M059J (cell line): ENCODE results near the gene IFIT3. TPM values are rescaled to one million over a fixed set of nuclear protein-coding genes. Genes with fewer than 3 reads are reported as not detected.

Source experiments
- DNase-seq: peaks from one replicate; pipeline ENCODE4 v3.0.0-alpha.2; 2012; ENCODE audit warnings: low read depth
- total RNA-seq: library from RNA; depleted of rRNA; stranded (reverse); fragments of >200 nt; shearing (Covaris generic); gene quantifications from 2 replicates; pipeline ENCODE4 v1.2.3, GENCODE V29; 2014

Gene IFIT3
- total RNA-seq, 1 experiment from 2014 or later = 380 TPM

DNA sequence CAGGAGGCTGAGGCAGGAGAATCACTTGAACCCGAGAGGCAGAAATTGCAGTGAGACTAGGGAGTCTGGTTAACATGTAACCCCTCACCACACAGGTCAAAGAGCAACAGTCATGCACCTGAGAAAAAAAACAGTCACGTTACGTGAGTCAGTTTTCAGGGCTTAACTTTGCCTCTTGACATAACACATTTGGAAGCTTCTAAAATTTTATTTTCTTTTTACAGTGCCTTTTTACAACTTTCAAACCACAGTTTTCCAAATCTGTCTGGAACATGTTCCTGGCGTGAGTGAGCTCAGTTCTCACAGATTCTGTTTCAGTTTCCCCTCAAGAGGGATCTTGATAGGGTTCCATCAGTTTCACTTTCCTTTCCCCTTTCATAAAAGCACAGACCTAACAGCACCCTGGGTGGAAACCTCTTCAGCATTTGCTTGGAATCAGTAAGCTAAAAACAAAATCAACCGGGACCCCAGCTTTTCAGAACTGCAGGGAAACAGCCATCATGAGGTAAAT is 4.4 kb downstream of the IFIT3 start:
- DNase-seq = peak; percentile 85

DNA sequence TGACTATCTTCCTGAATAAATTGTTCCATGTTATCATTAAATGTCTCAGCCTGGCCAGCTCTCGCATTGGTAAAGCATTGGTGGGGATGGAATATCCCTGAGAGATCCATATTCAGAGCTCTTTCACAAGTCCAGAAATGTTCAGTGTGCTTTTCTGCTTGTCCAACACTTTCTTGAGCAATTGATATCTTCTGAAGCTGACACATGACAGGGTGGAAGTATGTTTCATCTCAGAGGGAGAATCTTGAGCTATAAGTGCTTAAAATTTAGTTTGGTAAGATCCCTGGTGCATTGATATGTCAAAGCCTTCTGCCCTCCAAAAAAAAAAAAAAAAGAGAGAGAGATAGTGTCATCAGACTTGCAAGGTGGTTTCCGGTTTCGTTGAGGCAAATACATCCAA is 7.4 kb downstream of the IFIT3 start:
- no peak for DNase-seq

DNA sequence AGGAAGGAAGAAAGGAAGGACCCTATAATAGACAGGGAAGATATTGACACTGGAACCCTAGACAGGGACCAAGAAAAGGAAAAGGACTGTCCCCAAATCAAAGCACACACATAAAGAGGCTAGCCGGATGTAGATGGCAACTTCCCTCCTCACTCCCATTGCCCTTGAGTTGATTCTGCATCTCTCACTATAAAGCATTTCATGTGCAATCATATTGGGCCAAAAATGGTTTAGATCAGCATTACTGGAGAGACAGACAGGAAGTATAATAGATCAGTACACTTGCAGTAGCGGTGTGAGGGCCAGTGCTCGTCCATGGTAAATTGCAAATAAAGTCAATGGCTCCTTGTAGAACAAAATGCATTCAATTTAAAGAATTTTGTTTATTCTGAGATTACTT is 8.4 kb downstream of the IFIT3 start:
- DNase-seq = no peak

DNA sequence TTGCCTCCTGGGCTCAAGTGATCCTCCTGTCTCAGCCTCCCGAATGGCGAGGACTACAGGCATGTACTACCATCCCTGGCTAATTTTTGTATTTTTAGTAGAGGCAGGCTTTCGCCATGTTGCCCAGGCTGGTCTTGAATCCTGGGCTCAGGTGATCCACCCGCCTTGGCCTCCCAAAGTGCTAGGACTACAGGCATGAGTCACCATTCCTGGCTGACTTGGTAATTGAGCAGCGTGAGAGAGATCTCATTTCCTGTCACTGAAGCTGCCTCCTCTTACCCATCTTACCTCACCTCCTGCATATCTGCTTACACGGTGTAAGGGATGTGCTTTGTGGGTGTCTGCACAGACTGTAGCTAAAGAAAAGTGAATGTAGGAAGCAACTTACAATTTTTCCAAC is 9.7 kb downstream of the IFIT3 start:
- DNase-seq = peak; percentile 88

DNA sequence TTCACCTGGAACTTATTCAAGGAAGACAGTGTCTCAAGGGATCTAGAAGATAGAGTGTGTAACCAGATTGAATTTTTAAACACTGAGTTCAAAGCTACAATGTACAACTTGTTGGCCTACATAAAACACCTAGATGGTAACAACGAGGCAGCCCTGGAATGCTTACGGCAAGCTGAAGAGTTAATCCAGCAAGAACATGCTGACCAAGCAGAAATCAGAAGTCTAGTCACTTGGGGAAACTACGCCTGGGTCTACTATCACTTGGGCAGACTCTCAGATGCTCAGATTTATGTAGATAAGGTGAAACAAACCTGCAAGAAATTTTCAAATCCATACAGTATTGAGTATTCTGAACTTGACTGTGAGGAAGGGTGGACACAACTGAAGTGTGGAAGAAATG is 10.9 kb downstream of the IFIT3 start:
- DNase-seq = no peak

DNA sequence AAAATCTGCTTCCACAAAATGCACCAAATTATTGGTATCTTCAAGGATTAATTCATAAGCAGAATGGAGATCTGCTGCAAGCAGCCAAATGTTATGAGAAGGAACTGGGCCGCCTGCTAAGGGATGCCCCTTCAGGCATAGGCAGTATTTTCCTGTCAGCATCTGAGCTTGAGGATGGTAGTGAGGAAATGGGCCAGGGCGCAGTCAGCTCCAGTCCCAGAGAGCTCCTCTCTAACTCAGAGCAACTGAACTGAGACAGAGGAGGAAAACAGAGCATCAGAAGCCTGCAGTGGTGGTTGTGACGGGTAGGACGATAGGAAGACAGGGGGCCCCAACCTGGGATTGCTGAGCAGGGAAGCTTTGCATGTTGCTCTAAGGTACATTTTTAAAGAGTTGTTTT is 12.1 kb downstream of the IFIT3 start:
- DNase-seq = no peak

DNA sequence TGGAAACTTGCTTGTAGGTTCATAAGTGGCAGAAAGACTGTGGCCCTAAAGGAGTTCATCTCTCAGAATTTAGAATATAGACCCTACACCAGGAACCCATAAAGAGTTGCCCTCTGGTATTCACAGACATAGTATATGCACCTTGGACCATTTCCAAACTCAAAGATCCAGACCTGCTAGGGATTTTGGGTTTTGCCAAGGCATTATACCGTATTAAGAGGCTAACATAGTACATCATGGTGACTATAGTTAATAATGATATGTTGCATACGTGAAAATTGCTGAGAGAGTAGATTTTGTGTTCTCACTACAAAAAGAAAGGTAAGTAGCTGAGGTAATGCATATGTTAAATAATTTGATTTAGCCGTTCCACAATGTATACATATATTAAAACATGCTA is 13.9 kb downstream of the IFIT3 start:
- no peak for DNase-seq

DNA sequence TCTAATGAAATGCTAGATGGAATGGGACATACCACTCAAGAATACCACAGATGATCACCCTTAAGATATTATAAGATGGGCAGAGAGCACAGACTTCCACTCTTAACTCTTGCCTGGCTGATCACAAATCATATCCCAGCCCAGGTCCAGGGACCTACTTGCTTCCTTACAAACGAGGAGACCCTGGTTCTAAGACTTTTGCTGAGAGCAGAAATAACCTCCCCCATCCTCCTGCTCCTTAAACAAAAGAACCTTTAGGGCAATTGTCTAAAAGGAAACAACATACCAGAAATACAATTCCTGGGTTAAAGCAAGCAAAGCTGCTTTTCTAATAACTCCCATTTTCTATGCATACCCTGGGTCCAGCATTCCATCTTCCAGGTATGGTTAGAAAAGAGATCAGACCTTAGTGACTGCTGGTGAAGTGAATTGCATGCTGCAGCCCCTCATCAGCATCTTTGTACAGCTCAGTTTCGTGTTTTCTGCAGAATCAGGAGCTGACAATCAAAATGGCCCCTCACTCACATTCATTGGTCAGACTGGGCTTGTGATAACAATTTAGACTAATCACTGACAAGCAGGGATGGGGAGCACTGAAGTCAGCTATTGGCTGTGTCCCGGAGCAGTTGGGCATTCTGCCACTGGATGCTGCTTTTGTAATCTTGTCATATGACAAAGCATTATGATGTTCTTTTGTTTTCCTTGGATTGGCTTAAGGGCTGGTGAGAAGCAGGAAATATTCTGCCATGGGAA is 14.6 kb downstream of the IFIT3 start:
- DNase-seq = peak; percentile 88

DNA sequence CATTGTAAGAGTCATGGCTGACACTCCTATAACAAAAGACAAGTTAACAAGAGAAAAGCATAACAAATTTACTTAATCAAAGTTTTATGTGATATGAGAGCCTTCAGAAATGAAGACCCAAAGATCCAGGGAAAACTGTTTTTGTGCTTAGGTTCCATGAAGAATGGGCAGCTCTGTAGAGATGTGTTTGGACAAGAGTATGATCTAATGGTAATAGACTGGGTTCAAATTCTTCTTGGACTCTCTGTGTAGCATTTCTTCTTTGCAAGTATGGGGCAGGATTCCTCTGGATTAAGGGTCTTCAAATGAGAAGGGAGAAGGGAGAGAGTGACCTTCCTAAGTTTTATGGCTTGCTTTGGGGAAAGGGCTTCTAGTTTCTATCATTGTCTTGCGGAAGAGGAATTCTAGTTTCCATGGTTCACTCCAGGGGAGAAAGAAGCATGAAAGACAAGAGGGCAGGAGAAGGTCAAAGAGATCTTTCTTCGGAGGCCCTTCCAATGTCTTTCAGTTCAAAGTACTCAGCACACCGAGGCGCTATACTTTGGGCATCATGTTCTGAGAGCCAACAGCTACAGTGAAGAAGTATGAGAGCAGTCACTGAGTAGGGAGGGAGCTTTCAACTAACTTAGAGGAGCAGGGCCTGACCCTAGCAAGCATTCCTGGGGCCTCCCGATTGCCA is 15.4 kb downstream of the IFIT3 start:
- DNase-seq = no peak

DNA sequence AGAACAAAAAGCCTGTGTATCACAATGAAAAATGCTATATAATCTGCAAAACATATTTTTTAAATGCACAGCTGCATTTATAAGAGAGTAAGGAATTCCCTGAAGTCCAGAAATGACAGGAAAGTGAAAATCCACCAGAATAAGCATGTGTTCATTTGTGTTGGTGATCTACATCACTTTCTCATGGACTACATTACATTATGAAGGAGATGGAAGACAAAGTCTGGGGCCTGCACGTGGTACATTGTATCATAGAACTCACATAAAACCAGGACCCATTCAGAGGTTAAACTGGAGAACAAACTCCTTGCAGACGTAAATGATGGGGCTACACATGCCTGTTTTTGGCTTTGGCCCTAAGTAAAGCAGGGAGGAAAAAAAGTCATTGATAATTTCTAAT is 16.4 kb downstream of the IFIT3 start:
- DNase-seq = no peak

DNA sequence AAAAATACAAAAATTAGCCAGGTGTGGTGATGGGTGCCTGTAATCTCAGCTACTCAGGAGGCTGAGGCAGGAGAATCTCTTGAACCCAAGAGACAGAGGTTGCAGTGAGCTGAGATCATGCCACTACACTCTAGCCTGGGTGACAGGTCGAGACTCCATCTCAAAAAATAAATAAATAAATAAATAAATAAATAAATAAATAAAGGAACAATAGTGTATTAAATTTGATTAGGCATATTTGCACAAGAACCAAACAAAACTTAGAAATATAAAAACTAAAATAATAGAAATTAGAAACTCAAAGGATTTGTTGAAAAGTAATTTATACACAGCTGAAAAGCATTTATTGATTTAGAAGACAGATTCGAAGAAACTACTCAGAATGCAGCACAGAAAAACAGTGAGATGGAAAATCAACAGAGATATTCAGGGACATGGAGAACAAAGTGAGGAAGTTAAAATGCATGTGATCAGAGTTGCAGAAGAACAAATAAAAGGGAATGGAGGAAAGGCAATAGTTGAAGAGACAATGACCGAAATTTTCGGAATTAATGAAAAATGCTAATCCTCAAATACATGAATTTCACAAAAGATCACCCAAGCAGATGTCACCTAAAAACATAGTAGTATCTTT is 17.7 kb downstream of the IFIT3 start:
- no peak for DNase-seq

DNA sequence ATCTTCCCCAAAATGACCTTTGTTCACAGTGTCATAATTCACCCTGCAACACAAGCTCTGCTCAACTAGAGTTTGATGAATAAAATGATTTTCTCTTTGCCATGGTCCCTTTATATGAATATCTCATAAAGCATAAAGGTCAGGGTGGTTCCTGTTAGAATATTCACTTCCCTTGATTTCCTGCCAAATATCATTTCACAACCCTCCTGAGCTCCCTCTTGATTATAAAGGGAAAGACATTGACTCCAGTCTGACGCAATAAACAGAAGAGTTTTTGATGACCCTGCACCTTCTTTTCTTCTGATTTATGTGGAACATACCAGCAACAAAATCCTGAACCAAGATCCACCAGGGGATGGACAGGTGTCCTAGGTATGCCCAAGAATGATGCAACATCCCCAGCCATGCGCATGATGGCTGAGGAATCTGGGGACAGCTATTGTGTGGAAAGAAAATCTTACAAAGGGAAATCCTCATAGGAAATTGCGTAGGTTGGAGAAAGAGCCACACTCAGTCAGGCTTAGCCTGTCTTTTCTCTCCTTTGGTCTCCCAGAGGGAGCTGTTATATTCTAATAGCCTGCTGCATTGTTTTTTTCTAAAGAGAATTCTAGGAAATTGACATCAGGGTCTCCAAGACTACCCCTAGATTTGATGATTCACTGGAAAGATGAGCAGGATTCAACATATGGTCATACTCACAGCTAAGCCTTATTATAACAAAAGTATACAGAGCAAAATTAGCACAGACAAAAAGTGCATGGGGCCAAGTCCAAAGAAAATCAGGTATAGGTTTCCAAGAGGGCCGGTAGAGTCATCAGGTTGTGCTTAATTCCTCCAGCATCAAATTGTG is 18.8 kb downstream of the IFIT3 start:
- no peak for DNase-seq

DNA sequence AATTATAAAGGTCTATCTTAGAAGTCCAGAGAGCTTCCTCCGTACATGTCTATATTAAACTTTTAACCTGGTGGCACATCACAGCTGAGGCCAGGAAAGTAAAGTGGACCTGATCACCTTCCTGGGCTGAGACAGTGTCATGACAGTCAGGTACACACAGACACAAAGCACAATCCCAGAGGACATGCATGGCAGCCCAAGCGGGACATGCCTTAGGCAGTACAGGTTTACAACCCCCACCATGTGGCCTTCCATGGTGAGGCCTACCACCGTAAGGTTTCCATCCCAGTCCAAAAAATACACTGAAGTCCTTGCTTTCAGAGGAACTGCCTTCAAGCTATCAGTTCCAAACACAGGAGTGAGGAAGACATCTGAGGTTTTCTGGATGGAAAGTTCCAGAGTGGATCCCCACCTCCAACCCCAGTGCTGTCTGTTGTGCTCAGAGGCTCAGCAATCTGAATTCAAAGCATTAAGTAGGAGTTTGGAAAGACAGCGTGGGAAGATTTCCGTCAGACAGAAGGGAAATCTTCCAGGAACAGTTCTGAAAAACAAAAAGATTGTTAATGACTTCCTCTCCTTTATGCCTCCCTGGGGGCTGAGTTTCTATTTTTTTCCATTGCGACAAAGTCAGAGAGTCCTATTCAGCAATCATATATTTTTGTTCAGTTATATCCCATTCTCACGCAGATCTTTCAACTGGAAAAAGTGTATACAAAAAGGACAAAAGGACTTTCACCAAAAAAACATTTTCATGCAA is 20.1 kb downstream of the IFIT3 start:
- DNase-seq = no peak

DNA sequence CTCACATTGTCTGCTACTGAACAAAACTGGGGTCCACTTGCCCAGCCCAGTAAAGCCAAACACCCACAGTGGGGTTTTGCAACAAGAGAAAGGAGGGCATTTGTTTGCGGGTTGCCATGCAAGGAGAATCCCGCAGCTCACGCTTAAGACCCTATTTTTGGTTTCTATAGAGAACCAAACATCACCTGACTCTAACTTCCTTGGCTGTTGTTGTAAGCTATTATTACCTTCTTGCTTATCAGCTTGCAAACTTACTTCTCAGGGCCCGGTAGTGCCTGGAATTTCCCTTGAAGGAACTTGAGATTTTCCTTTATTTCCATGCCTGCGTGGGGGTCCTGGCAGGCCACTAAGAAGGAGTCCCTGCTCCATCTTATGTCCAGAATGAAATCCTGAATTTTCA is 20.7 kb downstream of the IFIT3 start:
- DNase-seq = no peak

DNA sequence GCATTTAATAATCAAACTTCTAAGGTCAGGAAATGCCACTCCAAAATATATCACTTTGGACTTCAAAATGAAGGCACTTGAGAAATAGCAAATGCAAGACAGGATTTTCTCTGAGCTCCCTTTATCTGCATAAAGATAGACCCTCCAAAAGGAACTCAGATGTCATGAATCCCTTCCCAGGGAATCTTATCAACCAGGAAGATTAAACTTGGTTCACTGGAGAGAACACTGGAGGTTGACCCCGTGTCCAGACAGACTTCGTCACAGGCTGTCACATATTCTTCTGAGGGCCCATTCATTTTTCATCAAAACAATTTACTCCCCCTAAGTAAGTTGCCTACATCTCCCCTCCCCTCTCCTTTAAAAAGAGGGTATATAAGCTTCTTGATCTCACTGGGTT is 21.2 kb downstream of the IFIT3 start:
- no peak for DNase-seq

DNA sequence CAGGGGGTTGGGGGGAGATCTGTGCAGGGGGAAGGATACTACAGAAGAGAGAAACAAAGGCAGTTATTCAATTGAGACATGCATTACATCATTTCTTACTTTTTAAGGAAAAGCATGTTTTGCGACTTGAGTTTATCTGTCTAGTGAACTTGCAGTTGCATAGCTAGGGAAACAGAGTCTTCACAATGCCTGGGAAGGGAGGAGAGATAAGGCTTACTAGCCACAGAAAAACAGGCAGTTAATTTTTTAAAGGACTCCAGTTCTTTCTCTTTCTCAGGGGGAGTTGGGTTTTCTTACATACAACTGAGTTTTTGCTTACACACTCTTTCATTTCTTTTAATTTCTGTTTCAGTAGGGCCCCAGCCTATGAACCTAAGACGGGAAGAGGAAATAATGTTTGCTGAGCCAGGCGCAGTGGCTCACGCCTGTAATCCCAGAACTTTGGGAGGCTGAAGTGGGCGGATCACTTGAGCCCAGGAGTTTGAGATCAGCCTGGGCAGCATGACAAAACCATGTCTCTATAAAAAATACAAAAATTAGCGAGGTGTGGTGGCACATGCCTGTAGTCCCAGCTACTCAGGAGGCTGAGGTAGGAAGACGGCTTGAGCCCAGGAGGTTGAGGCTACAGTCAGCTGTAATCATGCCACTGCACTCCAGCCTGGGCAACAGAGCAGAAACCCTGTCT is 23.0 kb downstream of the IFIT3 start:
- peak; percentile 55 for DNase-seq

DNA sequence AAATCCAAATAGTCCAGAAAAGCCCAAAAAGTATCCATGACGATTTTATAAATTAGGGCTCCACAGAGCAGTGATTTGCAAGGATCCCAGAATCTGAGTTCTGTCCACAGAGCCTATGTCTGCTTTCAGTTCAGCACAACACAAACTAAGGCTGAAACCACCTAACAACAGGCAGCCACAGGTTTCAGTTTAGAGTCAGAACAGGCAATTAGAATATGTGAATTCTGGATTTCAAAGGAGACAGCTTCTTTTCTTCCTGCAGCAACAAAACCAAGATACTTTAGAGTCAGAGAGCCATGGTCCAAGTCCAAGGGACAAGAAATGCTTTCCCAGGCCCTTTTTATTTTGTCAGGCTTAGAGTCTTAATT is 23.6 kb downstream of the IFIT3 start:
- peak; percentile 57 for DNase-seq

DNA sequence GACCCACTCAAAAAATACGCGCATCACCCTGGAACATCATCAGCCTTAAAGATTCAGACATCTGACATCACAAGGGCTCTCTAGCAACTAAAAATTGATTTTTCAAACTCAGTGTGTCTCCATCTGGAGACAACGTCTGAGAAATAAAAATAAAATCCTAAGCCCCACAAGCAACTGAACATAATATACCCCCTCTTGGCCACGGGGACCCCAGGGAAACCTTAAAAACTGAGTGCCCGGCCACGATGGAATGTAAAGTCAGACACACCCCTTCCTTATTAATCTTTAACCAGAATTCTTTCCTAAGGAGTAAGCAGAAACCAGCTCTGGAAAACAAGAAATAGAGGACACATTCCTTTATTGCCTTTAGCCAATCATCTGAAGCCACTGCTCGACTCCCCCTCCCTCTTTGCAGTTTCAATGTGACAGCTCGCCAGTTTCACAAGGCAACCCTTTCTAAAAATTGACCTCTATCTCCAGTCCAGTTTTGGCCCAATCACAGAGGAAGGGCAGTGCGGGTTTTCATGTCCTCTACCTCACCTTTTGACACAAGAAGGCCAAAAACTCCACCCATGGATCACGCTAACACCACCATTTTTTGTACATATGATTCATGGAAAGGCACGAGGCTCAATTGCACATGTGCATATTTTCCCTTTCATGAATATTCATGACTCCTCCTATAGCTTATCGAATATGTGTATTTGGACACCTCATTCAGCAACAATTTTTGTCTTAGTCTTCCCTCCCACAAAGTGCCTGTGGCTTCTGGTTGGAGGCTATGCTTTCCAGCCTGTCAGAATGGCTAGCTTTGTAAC is 24.2 kb downstream of the IFIT3 start:
- peak; percentile 94 for DNase-seq

DNA sequence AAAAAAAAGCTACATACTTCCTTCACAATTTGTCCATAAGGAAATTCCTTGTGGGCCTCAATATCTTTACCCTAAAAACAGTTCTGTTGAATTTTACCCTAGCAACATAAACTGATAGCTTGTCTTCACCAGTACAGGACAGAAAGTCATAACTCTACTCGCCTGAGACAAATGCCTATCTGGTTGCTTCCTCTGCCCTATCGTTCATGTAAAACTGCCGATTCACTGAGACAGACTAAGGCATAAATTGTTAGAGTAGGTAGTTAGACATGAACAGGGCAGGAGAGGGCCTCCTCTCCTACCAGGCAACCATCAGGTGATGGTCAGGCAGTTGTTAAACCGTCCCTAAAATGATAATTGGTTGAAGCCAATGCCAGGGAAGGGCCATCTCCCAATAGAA is 25.0 kb downstream of the IFIT3 start:
- no peak for DNase-seq

DNA sequence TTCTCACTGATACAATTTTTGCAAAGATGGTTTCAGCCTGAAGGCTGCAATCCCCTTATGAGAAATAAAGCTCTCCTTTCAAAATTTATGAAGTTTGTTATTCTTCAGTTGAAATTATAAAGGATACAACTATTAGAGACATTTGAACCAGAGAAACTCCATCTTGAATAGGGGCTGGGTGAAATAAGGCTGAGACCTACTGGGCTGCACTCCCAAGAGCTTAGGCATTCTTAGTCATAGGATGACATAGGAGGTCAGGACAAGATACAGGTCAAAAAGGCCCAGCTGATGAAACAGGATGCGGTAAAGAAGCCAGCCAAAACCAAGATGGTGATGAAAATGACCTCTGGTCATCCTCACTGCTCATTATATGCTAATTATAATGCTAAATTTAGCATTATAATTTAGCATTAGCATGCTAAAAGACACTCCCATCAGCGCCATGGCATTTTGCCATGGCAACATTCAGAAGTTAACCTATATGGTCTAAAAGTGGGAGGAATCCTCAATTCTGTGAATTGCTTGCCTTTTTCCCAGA is 27.7 kb downstream of the IFIT3 start:
- peak; percentile 80 for DNase-seq
